ENCODE data around the gene ZMPSTE24. TPM values are rescaled to one million over a fixed set of nuclear protein-coding genes. Genes with fewer than 3 reads are reported as not detected.

ZMPSTE24 gene
- total RNA-seq (2021; ENCODE audit: unreplicated experiment) (65.4 TPM), Bru-seq, nascent RNA (percentile 81 among the genes with signal in this experiment), BruChase-seq, experiment 1, labeled RNA remaining after a 2-hour chase (percentile 89 among the genes with signal in this experiment), BruChase-seq, experiment 2, labeled RNA remaining after a 6-hour chase (percentile 95 among the genes with signal in this experiment)
- 44.5 TPM for polyA plus RNA-seq (2012; ENCODE audit: insufficient read length)
- long read RNA-seq, transcript ZMPSTE24-201 (10 exons, 3,108 nt), result major isoform, 312 of 353 reads
- long read RNA-seq, partial matches to known transcripts, result 15 of 353 reads
- long read RNA-seq, other reads (novel, unspliced or antisense), result 26 of 353 reads

DNA sequence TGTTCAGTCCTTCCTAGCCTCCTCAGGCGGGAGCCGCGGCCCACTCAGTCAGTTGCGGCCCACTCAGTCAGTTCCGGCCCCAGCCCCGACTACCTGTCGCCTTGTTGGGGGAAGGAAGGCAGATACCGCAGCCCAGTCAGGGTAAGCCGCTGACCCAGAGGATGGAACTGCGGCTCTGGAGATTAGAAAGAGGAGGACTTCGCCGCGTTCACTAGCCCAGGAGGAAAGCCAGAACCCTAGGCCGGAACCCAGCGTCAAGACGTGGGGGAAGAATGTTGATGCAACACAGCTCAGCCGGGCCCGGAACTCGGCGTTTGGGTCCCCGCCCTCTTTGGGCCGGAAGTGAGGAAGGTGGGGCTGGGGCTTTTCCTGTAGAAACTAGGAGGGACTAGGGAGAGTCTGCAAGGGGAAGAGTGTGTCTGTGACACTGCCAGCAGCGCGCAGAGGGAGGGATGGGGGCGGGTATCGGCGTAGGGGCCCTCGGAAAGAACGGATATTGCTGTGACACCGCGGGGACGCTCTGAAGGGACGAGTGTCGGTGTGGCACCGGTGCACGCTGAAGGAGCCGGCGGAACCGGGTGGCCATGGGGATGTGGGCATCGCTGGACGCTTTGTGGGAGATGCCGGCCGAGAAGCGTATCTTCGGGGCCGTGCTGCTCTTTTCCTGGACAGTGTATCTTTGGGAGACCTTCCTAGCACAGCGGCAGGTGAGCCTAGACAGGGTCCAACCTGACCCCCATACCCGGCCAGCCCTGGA, at the start of gene ZMPSTE24:
ZMPSTE24 (plus strand) TSS at position 549 of the 757 bp plus-strand sequence; CDS start at position 585, 36 bp downstream.
- TF ChIP-seq POLR2AphosphoS5 (IDR thresholded peaks at IDR 0.05; ENCODE audit: low read depth, low read length) (peak; percentile 81), SIN3A (IDR thresholded peaks at IDR 0.05; ENCODE audit: borderline replicate concordance, insufficient read depth, low read depth, low read length) (peak; percentile 93), TCF7L2 (IDR thresholded peaks at IDR 0.05; ENCODE audit: low read depth, low read length) (peak; percentile 76)
- TF ChIP-seq, protein P1, sequence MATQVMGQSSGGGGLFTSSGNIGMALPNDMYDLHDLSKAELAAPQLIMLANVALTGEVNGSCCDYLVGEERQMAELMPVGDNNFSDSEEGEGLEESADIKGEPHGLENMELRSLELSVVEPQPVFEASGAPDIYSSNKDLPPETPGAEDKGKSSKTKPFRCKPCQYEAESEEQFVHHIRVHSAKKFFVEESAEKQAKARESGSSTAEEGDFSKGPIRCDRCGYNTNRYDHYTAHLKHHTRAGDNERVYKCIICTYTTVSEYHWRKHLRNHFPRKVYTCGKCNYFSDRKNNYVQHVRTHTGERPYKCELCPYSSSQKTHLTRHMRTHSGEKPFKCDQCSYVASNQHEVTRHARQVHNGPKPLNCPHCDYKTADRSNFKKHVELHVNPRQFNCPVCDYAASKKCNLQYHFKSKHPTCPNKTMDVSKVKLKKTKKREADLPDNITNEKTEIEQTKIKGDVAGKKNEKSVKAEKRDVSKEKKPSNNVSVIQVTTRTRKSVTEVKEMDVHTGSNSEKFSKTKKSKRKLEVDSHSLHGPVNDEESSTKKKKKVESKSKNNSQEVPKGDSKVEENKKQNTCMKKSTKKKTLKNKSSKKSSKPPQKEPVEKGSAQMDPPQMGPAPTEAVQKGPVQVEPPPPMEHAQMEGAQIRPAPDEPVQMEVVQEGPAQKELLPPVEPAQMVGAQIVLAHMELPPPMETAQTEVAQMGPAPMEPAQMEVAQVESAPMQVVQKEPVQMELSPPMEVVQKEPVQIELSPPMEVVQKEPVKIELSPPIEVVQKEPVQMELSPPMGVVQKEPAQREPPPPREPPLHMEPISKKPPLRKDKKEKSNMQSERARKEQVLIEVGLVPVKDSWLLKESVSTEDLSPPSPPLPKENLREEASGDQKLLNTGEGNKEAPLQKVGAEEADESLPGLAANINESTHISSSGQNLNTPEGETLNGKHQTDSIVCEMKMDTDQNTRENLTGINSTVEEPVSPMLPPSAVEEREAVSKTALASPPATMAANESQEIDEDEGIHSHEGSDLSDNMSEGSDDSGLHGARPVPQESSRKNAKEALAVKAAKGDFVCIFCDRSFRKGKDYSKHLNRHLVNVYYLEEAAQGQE (IDR thresholded peaks at IDR 0.05; ENCODE audit: insufficient read depth in 1 of 2, low read depth in 2 of 2, low read length in 1 of 2), result no peak; a peak in 1 of 4 replicates
- TF ChIP-seq, protein P2, sequence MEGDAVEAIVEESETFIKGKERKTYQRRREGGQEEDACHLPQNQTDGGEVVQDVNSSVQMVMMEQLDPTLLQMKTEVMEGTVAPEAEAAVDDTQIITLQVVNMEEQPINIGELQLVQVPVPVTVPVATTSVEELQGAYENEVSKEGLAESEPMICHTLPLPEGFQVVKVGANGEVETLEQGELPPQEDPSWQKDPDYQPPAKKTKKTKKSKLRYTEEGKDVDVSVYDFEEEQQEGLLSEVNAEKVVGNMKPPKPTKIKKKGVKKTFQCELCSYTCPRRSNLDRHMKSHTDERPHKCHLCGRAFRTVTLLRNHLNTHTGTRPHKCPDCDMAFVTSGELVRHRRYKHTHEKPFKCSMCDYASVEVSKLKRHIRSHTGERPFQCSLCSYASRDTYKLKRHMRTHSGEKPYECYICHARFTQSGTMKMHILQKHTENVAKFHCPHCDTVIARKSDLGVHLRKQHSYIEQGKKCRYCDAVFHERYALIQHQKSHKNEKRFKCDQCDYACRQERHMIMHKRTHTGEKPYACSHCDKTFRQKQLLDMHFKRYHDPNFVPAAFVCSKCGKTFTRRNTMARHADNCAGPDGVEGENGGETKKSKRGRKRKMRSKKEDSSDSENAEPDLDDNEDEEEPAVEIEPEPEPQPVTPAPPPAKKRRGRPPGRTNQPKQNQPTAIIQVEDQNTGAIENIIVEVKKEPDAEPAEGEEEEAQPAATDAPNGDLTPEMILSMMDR (IDR thresholded peaks at IDR 0.05), result no peak
- DNase-seq (ENCODE audit: low read depth, low spot score) (peak; percentile 86), ATAC-seq (peak; percentile 99)
- Histone ChIP-seq H3K27me3 (ENCODE audit: control insufficient read depth, insufficient read depth, low read length) (no peaks in the 10 kb centered on the region), H3K9me3 (ENCODE audit: control insufficient read depth, insufficient read depth, low read depth, low read length) (no peaks in the 10 kb centered on the region), H3K36me3 (ENCODE audit: control insufficient read depth, insufficient read depth, low read length) (peaks cover 26% of the 10 kb centered on the region), H3K4me1 (ENCODE audit: control insufficient read depth, insufficient read depth, low read length) (peaks cover 9% of the 10 kb centered on the region), H3K27ac (ENCODE audit: low read length) (peak within 1 kb of the TSS; percentile 94), H3K4me3 (ENCODE audit: low read depth in 2 of 2, low read length in 2 of 2) (peak within 1 kb of the TSS; percentile 88 to 100)
- POLR2A ChIA-PET, result no interaction called here
- BruUV-seq (replicated peaks), result no TSS peak
- CTCF ChIA-PET, result no interaction called here
- in situ Hi-C loops (cut with HindIII; ENCODE audit: low pct_unique_long_range_greater_than_20kb, low sequenced_read_pairs), result no loop called here
- intact Hi-C loops (cut with micrococcal nuclease; ENCODE audit: unreplicated experiment), result loop anchor here (10.0 kb wide), 2 partner anchors 63 to 93 kb away; partner anchors contain the start of gene RLF

DNA sequence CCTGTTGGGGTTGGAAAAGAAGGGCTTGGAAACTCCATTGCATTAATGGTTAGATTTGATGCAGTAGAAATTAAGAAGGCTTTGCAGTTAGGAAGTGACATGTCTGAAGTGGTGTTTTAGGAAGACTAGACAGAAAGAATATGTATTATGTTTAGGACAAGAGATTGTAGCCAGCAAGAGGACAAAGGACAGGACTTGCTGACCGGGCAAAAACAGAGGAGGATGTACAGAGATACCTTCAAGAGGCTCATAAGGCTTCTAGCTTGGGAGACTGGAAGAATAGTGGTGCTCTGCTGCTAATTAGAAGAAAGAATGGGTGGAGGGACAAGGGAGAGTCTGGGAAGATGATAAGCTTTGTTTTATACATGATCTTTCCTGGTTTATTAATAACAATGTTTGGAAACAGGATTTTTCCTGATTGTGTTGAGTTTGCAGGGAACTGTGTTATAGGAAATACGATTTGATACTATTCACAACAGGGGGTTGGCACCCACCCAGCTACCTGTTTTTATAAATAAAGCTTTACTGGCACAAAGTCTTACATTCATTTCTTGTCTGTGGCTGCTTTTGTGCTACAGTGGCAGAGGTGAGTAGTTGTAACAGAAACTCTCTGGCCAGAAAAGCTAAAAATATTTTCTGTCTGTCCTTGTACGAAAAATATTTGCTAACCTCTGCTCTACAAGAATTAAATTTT, 47.4 kb upstream of the ZMPSTE24 start:
- H3K27ac ChIP-seq (ENCODE audit: low read length), result no peak overlapping the region
- no peak overlapping the region for H3K4me3 ChIP-seq (ENCODE audit: low read depth in 2 of 2, low read length in 2 of 2)
- in situ Hi-C loops (cut with HindIII; ENCODE audit: low pct_unique_long_range_greater_than_20kb, low sequenced_read_pairs), result no loop called here
- no TSS peak for BruUV-seq (replicated peaks)
- no peaks in the 10 kb centered on the region for H3K9me3 ChIP-seq (ENCODE audit: control insufficient read depth, insufficient read depth, low read depth, low read length)
- no peak for ATAC-seq
- no peak for DNase-seq (ENCODE audit: low read depth, low spot score)
- no peaks in the 10 kb centered on the region for H3K27me3 ChIP-seq (ENCODE audit: control insufficient read depth, insufficient read depth, low read length)
- TF ChIP-seq, protein P2 (IDR thresholded peaks at IDR 0.05), result no peak
- no peak for TF ChIP-seq POLR2AphosphoS5 (IDR thresholded peaks at IDR 0.05; ENCODE audit: low read depth, low read length)
- TF ChIP-seq TCF7L2 (IDR thresholded peaks at IDR 0.05; ENCODE audit: low read depth, low read length), result no peak
- H3K36me3 ChIP-seq (ENCODE audit: control insufficient read depth, insufficient read depth, low read length), result no peaks in the 10 kb centered on the region
- ChIA-PET POLR2A (no interaction called here), CTCF (no interaction called here)
- intact Hi-C loops (cut with micrococcal nuclease; ENCODE audit: unreplicated experiment), result no loop called here
- no peaks in the 10 kb centered on the region for H3K4me1 ChIP-seq (ENCODE audit: control insufficient read depth, insufficient read depth, low read length)
